Measurements from ENCODE around the gene CARD11.
A peak's percentile ranks its signal among the peaks of the same experiment; 100 is the strongest.

Gene CARD11

DNA sequence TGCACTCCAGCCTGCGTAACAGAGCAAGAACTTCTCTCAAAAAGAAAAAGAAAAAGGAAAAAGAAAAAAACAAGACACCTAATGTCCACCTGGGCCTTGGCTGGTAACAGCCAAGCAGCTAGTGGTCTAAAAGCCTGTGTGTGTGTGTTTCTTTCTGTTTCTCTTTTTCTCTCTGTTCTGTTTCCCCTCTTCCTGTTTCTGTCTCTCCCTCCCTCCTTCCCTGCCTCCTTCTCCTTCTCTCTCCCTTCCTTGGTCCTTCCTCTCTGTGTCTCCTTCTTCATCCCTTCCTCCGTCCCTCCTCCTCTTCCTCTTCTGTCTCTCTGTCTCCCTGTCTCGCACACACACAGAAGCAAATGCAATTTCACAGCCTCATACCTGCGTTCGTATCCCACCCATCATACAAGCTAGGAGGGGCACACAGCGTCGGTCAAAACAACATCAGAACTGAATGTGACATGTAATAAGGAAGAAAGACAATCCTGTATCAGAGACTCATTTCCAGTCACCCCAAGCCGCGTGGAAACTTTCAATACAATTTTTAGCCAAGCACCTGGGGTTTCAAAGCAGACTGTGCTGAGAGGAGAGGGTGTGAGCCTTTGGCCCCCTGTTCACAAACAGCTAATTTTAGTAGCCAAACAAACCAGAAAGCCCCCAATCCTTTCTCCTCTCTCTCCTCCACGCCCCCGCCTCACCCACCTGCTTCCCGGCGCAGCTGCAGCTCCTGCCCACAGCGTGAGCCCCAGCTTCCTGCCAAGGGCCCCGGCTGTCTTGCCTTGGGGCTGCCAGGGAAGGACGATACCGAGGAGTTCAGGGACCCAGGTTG, 149.3 kb downstream of the CARD11 start:
- DNase-seq: no peak

DNA sequence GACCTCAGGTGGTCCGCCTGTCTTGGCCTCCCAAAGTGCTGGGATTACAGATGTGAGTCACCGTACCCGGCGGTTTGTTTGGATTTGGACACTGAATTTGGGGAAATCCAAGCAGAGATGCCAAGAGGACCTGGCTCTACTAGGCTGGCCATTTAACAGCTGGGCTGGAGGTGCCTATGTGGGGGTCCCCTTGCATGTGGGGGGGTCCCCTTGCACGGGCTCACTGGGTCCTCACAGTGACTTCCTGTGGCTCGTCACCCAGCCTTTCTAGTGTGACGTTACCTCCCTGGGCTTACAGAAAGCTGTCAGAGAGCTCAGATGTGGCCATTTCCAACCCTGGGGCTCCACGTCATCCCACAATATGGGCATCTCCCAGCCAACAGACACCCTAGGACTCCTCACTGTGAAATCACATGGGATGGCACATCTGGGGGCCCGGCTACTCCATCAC, 150.2 kb downstream of the CARD11 start:
- DNase-seq: no peak

DNA sequence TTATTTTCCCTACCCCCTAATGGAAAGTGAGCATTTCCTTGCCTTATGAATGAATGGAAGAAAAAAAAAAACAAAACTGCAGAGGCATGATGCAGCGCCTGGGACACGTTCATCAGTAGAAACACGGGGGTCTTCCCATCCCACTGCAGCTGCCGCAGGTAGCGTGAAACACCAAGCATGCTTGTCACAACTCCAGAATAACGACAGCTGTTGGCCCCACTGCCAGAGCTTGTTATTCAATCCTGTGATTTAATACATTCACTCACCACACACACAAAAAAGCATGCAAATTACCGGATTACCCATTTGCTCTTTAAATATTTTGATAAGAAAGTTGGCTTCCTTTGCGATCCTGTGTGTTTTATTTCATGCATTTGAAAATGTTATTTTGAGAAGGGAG, 151.1 kb downstream of the CARD11 start:
- DNase-seq: no peak

DNA sequence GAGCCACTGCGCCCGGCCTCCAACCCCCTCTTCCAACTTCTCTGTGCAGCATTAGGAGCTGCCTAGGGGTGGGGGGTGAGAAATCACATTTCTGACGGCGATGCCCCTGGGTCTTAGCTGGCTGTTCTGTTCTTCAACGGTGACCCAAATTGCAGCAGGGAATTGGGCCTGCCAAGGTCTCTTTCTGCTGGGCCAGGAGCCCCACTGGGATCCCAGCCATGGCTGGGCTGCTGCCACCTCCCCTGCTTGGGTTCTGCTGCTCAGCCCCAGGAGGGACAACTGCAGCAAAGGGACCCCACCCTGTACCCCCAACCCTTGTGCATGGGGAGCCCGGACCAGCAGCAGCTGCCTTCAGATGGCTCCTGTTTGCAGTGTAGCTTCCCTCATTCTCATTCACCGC, 155.9 kb downstream of the CARD11 start:
- no peak for DNase-seq

GRCh38 chr7:2886900-2887299, 156.8 kb downstream of the CARD11 start:
- DNase-seq: peak; percentile 74

DNA sequence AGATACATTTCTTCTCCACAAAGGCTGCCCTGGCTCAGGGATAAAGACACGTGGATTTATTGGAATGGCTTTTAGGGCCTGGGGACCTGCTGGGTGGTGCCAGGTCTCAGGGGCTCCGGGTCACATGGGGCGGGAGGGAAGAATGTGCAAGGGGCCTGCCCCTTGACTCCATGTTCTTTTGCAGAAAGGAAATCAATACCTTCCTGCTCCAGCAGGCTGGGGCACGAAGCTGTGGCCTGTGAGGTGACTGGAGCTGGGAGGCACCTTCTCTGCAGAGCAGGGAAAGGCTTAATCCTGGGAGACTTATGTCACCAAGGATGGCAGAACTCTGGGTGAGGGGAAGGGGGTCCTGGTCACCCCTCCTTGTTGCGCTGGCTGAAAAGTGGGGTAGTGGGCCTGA, 157.3 kb downstream of the CARD11 start:
- no peak for DNase-seq

GRCh38 chr7:2884161-2884560, 159.5 kb downstream of the CARD11 start:
- no peak for DNase-seq

GRCh38 chr7:2883101-2883500, 160.6 kb downstream of the CARD11 start:
- DNase-seq: no peak

- no peak for DNase-seq
These were observed 161.6 kb downstream of the CARD11 start for GRCh38 chr7:2882111-2882510.

- DNase-seq: no peak
These were observed 162.7 kb downstream of the CARD11 start for GRCh38 chr7:2880874-2881533.

DNA sequence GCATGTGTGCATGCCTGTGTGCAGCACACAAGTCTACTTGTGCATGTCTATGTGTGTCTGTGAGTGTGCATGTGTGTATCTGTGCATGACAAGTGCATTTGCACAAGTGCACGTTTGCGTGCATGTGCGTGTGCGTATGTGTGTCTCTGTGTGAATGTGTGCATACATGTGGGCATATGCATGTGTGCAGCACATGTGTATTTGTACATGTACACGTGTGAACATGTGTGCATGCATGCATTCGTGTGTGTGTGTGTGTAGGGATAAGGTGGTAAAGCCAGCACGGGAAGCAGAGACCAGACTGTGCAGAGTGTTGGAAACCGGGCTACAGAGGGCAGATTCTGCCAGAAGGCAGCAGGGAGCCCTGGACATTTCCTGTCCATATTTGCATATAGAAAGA, 163.6 kb downstream of the CARD11 start:
- no peak for DNase-seq

GRCh38 chr7:2879354-2879753, 164.3 kb downstream of the CARD11 start:
- no peak for DNase-seq

GRCh38 chr7:2878306-2878705, 165.4 kb downstream of the CARD11 start:
- DNase-seq: no peak

- DNase-seq: peak; percentile 91
These were observed 167.5 kb downstream of the CARD11 start for GRCh38 chr7:2876031-2876731.

DNA sequence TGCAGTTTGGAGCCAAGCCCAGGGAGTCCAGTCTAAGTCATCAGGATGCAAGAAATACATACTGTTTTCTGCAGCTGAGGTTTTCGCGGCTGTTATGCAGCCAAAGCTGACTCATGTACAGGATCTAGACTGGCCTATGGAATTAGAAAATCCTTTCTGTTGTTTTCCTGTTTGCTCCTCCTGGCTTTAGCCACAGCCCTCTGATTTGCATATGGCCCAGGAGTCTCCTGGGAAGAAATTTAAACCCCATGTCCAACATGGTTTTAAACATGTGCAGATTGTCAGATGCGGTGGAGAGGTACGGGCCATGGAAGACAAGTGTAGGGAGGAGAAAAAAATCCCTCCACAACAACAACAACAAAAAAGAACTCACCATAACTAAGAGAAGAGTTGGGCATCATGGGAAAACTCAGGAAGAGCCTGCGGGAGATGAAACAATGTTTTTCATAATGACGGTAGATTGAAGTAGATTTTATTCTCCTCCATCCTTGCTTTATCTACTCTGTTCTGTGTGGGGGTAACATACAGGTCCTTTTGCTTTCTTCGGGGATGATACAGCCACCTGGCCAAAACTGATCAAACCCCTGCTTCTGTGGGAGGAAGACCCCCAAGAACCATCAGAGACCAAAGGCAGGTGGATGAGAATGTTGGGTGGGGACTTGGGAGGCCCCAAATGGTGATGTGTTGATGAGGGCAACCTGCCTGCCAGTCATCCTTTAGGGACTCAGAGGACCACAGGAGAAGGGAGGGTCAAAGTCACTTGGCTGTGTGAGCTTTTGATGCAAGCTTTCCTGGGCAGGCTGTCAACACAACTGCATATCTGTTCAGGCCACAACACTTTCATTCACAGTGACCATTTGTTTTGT, 169.7 kb downstream of the CARD11 start:
- peak; percentile 94 for DNase-seq

- DNase-seq: no peak
These were observed 170.5 kb downstream of the CARD11 start for GRCh38 chr7:2873146-2873545.

- DNase-seq: no peak
These were observed 171.3 kb downstream of the CARD11 start for GRCh38 chr7:2872296-2872874.

DNA sequence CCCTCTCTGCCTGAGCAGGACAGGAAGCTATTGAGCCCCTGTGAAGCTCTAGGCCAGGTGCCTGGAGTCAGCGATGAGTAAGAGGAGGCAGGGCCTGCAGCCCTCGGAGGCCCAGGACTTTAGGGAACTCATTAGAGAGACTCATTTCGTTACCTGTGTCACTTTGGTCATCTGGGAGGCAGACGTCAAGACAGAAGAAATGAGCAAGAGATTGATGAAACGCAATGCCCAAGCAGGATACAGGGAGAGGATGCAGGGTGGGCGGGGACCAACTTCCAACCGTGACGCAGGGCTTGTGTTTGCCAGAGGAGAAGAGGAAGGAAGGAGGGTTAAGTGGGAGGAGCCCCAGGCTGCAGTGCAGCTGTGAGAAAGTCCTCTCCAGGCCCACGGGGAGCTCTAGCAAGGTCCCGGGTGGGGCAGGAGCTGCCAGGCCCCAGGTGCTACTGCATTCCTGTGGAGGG, 173.2 kb downstream of the CARD11 start:
- peak; percentile 68 for DNase-seq

DNA sequence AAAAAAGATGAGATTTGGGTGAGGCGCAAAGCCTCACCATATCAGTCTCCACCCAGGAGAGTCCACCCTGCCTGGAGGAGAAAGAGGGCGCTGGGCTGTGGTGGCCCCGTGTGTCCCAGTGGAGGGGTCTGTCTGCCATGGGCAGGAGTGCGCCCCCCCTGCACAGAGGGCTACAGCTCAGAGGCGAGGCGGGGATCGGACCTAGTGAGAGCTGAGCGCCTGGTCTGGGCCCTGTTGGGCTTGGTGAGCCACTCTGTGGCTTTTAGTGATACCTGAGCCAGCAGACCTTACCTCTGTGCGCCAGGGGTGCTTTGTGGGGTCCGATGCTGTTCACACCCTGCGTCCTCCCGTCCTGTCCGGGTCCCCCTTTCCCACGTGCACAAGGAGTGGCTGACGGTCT, 173.7 kb downstream of the CARD11 start:
- DNase-seq: no peak

- no peak for DNase-seq
These were observed 177.1 kb downstream of the CARD11 start for GRCh38 chr7:2866601-2867000.

DNA sequence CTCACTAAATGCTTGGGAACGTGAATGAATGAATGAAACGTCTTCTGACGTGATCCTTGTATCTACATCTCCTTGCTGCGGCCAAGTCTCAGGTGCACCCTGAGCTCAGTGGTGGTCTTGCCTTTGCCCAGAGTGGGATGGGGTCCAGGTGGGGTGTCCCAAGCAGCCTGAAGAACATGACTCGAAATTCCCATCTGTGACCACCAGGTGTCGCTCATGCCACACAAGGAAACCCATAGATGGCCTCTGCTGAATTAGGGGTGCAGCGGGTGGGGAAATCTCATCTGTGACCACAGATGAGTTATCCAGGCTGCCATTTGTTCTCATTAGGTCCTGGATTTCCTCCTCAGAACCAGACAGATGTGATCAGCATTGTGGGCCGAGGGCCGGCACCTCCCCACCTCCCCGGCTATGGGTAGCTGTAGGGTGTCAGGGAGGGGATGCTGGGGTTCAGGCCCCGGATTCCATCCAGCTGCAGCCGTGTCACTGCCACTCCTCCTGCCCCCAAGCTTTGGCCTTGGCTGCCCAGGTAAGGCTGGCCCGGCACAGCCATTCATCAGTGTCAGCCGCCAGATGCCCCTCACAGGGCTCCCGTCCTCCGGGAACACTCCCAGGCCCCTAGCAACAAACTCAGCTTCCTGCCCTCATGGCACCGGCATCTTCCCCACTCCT, 178.5 kb downstream of the CARD11 start:
- peak; percentile 71 for DNase-seq
